Right lobe of liver (tissue), 6 donors: ENCODE data around the gene CAMKK2. TPM values are rescaled to one million over a fixed set of nuclear protein-coding genes. Genes with fewer than 3 reads are reported as not detected.
A peak's percentile ranks its signal among the peaks of the same experiment; 100 is the strongest.

Experiments
- ATAC-seq, 4 donors: fragments of 200-7000 bp; cut with Tn5 transposase; one replicate each; pipeline ENCODE4 v1.9.1; 2020; ENCODE audit warnings: mild to moderate bottlenecking in 4 of 4, moderate library complexity in 4 of 4
- DNase-seq, 3 donors: peaks; one replicate each; pipeline ENCODE4 v3.0.0-alpha.2; 2020
- H3K27ac ChIP-seq, 3 donors: fragments of 200-600 bp; one replicate each; pipeline ENCODE4 v1.8.0; 2022
- H3K27me3 ChIP-seq, 2 donors: fragments of 200-600 bp; one replicate each; pipeline ENCODE4 v1.8.0; 2022
- H3K36me3 ChIP-seq, 4 donors: fragments of 200-600 bp; sonication (generic) in 1 of 4; one replicate each; pipeline versions ENCODE4 v1.5.1 to v1.8.0; 2017 to 2022; ENCODE audit warnings: control low read depth in 1 of 4
- H3K4me1 ChIP-seq, 4 donors: fragments of 200-600 bp; sonication (generic) in 1 of 4; one replicate each; pipeline versions ENCODE4 v1.5.1 to v1.8.0; 2017 to 2022; ENCODE audit warnings: control low read depth in 1 of 4
- H3K4me3 ChIP-seq, 3 donors: fragments of 200-600 bp; one replicate each; pipeline ENCODE4 v1.8.0; 2022
- H3K9me3 ChIP-seq, 4 donors: fragments of 200-600 bp; sonication (generic) in 1 of 4; one replicate each; pipeline versions ENCODE4 v1.5.1 to v1.8.0; 2017 to 2022; ENCODE audit warnings: control low read depth in 1 of 4
- POLR2A ChIP-seq: fragments of 450-650 bp; IDR thresholded peaks from one replicate; pipeline ENCODE4 v1.6.1; 2017; ENCODE audit warnings: antibody characterized with exemption, mild to moderate bottlenecking
- WGBS: methylation state at CpG from one replicate; pipeline ENCODE4 v1.1.6; 2018; ENCODE audit warnings: low coverage, low lambda C conversion rate; ENCODE audit not compliant: insufficient coverage; ENCODE audit errors: missing lambda C conversion rate; 5-methylcytosine and 5-hydroxymethylcytosine counted together
- intact Hi-C, 2 donors: fragments of 100-400 bp; cut with DNase I; formaldehyde crosslinking; loops; one replicate each; pipeline versions ENCODE4 v1.11.2 to v1.14.1; 2022
- total RNA-seq, 6 experiments: library from RNA; depleted of rRNA in 2 of 6; stranded (reverse); fragments of >200 nt in 2 of 6; fragmentation: NEBNext Ultra II Directional in 3 of 6; extraction: Animal tissue kit (Norgen Biotek cat#: 25700) in 3 of 6; gene quantifications; one replicate each; pipeline versions ENCODE4 v1.1.0 to v1.2.4, GENCODE V29; 2016 to 2023
- TF ChIP-seq, protein P1 (sequence below), 4 donors: fragments of 200-600 bp in 3 of 4; fragments of 450-650 bp in 1 of 4; IDR thresholded peaks; one replicate each; pipeline versions ENCODE4 v1.5.1 to v1.8.0; 2016 to 2022; ENCODE audit warnings: antibody characterized with exemption in 4 of 4, mild to moderate bottlenecking in 2 of 4
- donor health status: DM: no; HTN: yes; CAD: no.
- donor health status: DM: no; HTN: no; CAD: no.
- donor health status: DM: no; HTN: no; CAD: no.
- donor health status: DM: no; HTN: yes; CAD: no.
- donor health status: DM: no; HTN: yes; CAD: no.

Gene CAMKK2
- total RNA-seq, 6 experiments from 2014 or later, result 20.6 to 31.8 (median 24.1) TPM

DNA sequence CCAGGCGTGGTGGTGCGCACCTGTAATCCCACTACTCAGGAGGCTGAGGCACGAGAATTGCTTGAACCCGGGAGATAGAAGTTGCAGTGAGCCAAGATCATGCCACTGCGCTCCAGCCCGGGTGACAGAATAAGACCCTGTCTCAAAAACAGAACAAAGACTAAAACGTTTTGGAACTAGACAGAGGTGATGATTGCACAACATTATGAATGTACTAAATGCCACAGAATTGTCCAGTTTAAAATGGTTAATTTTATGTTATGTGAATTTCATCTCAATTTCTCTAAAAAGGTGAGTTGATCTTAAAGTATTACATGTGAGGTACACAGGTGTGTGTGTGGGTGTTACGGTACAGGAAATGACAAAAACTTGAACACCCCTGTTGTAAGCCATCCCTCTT lies 70.1 kb downstream of the CAMKK2 start:
- DNase-seq, result no peak
- H3K4me1 ChIP-seq, result peaks cover 0 to 34% (median 9%) of the 10 kb centered on the region in 4 donors
- no peak overlapping the region for H3K4me3 ChIP-seq
- peak overlapping the region in 2 of 3 donors; percentile 85 to 92 for H3K27ac ChIP-seq
- intact Hi-C loops, result loop anchor here (10.0 kb wide), 2 partner anchors 92 to 102 kb away; partner anchors contain the start of gene P2RX7 (in 1 of the 2)
- no peaks in the 10 kb centered on the region for H3K36me3 ChIP-seq
- no peaks in the 10 kb centered on the region for H3K9me3 ChIP-seq
- no peak for ATAC-seq
- no peak for TF ChIP-seq POLR2A
- TF ChIP-seq, protein P1, sequence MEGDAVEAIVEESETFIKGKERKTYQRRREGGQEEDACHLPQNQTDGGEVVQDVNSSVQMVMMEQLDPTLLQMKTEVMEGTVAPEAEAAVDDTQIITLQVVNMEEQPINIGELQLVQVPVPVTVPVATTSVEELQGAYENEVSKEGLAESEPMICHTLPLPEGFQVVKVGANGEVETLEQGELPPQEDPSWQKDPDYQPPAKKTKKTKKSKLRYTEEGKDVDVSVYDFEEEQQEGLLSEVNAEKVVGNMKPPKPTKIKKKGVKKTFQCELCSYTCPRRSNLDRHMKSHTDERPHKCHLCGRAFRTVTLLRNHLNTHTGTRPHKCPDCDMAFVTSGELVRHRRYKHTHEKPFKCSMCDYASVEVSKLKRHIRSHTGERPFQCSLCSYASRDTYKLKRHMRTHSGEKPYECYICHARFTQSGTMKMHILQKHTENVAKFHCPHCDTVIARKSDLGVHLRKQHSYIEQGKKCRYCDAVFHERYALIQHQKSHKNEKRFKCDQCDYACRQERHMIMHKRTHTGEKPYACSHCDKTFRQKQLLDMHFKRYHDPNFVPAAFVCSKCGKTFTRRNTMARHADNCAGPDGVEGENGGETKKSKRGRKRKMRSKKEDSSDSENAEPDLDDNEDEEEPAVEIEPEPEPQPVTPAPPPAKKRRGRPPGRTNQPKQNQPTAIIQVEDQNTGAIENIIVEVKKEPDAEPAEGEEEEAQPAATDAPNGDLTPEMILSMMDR (IDR thresholded peaks at IDR 0.05), result no peak
- no peaks in the 10 kb centered on the region for H3K27me3 ChIP-seq
- 79% methylated on average over 5 of the region's 8 CpGs for WGBS

GRCh38 chr12:121224591-121224990 lies 71.9 kb downstream of the CAMKK2 start:
- Histone ChIP-seq H3K4me3 (no peak overlapping the region), H3K27ac (peak overlapping the region in 1 of 3 donors; percentile 1), H3K4me1 (peaks cover 0 to 30% (median 9%) of the 10 kb centered on the region in 4 donors), H3K36me3 (no peaks in the 10 kb centered on the region), H3K27me3 (no peaks in the 10 kb centered on the region), H3K9me3 (no peaks in the 10 kb centered on the region)
- WGBS, result 54% methylated on average over 7 of the region's 8 CpGs
- intact Hi-C loops, result loop anchor here (10.0 kb wide), 2 partner anchors 90 to 100 kb away; partner anchors contain the start of gene P2RX7 (in 1 of the 2)
- ATAC-seq (no peak), DNase-seq (no peak)
- TF ChIP-seq, protein P1 (IDR thresholded peaks at IDR 0.05), result no peak
- no peak for TF ChIP-seq POLR2A

DNA sequence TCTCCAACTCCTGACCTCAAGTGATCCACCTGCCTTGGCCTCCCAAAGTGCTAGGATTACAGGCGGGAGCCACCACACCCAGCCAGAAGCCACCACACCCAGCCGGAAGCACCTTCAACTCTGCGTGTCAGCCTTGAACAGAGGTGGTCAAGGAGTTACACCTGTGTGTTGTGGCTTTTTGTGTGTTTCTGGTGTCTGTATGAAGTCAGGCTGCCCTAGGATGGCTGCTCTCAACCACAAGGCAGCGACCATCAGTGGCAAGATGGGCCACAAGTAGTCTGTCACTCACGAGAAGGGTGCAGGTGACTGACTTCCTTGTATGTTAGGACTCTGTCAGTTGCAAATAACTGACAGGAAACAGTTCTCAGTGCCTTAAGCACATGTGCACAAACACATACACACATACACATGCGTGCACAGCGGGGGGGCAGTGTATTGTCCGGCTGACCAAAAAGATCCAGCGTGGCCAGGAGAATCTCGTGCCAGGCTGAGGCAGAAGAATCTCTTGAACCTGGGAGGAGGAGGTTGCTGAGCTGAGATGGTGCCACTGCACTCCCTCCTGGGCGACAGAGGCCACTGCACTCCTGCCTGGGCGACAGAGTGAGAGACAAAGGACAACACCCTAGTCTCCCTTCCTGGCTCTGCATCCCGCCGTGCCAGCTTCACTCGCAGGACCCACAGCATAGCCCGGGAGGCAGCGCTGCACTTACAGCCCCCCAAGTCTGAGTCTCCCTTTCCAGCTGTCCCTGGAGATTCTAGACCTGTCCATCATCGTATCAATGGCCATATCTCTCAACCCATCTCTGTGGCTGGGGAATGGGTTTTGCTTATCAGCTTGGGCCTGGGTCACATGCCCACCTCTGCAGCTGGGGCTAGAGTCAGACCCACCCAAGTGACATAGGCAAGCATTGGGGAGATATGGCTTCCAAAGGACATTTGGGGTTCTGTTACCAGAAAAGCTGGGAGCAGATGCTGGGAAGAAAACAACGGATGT lies 72.9 kb downstream of the CAMKK2 start:
- H3K9me3 ChIP-seq, result no peaks in the 10 kb centered on the region
- no peak overlapping the region for H3K4me3 ChIP-seq
- 71% methylated on average over 12 of the region's 19 CpGs for WGBS
- H3K36me3 ChIP-seq, result no peaks in the 10 kb centered on the region
- peak overlapping the region in 1 of 3 donors; percentile 1 for H3K27ac ChIP-seq
- peak in 1 of 3 donors; percentile 72 for DNase-seq
- no peaks in the 10 kb centered on the region for H3K27me3 ChIP-seq
- ATAC-seq, result peak; percentile 70 to 84 (median 77)
- H3K4me1 ChIP-seq, result peaks cover 0 to 22% (median 9%) of the 10 kb centered on the region in 4 donors
- no peak for TF ChIP-seq POLR2A
- TF ChIP-seq, protein P1 (IDR thresholded peaks at IDR 0.05), result peak; percentile 35 to 64 (median 48)
- intact Hi-C loops, result loop anchor here (10.0 kb wide), 2 partner anchors 89 to 99 kb away; partner anchors contain the start of gene P2RX7 (in 1 of the 2)

DNA sequence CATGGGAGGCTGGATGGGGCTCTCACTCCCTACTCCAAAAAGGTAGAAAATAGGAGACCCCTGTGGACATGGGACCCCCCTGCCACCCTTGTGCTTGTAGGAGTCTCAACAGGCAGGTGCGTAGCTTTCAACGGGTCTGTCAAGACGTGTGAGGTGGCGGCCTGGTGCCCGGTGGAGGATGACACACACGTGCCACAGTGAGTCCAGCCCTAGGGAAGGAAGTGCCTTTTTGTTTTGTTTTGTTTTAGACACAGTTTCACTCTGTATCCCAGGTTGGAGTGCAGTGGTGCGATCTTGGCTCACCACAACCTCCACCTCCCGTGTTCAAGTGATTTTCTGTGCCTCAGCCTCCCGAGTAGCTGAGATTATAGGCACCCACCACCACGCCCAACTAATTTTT lies 73.7 kb downstream of the CAMKK2 start:
- no peak overlapping the region for H3K27ac ChIP-seq
- no peaks in the 10 kb centered on the region for H3K36me3 ChIP-seq
- H3K4me3 ChIP-seq, result no peak overlapping the region
- TF ChIP-seq, protein P1 (IDR thresholded peaks at IDR 0.05), result no peak
- TF ChIP-seq POLR2A, result no peak
- no peak for ATAC-seq
- H3K27me3 ChIP-seq, result no peaks in the 10 kb centered on the region
- H3K9me3 ChIP-seq, result no peaks in the 10 kb centered on the region
- peaks cover 0 to 27% (median 11%) of the 10 kb centered on the region in 4 donors for H3K4me1 ChIP-seq
- intact Hi-C loops, result loop anchor here (10.0 kb wide), 2 partner anchors 88 to 98 kb away; partner anchors contain the start of gene P2RX7 (in 1 of the 2)
- DNase-seq, result no peak
- 72% methylated on average over 6 of the region's 10 CpGs for WGBS
